Bone marrow (tissue), 2 donors: ENCODE results near the gene IPO4.

Experiments
- DNase-seq, 2 donors: peaks; one replicate each; lab custom pipeline; 2025; lab: John Stamatoyannopoulos, UW

Gene IPO4

DNA sequence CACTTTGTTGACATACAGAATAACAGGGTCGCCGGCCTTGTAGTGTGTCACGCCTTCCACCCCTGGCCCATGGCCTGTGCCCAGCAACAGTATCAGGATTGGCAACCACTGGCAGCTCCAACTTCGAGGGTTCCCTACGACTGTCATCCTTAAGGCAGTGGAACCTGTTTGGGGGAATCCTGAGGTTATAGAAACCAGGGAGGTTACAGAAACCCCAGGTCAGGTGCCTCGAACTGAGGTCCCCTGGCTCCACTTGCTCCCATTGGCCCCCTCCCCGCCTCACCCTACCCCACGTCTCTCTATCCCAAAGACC lies 6.2 kb upstream of the IPO4 start:
- no peak for DNase-seq

DNA sequence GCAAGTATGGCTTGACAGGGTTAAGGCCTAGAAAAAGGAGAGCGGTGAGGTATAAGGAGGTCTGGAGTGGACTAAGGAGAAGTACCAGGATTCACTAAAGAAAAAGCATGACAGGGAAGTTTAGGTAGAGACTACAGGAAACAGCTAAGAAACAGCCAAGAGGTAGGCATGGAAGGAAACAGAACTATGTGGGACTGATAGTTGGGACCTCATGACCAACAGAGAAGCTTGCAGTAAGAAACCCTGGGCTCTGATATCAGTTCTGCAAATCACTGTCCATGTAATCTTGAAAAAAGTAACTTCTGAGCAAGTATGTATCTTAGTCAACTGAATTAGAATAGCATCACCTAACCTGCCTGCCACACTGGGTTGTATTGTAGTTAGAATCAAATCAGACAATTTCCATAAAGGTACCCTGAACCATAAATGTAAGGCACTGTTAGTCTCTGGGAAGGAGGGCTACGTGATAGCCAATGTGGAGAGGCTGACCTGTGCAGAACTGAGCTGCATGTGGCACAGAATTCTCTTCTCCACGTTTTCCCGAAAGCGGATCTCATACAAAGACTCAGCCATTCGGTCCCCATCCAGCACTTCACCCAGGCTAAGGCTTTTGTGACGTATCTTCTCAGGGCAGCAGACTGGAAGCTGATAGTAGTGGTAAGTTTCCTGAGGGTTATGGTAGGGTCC lies 5.7 kb upstream of the IPO4 start:
- DNase-seq = no peak

DNA sequence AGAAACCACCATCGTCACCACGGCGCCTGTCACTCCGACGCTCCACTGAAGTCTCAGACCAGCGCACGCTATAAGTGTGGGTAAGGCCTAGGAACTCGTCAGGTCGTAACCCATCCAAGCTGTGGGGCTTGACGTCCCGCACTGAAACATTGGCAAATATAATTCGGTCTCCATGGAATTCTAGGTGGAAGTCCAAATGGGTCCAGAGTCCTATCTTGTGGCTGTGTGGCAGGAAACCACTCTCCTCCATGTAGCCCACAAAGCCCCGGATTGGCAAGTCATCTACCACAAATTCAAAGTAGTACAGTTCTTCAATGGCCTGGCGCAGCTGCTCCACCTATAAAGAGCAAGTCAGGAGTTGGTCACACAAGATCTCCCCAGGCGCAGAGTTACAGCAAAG lies 4.3 kb upstream of the IPO4 start:
- no peak for DNase-seq

DNA sequence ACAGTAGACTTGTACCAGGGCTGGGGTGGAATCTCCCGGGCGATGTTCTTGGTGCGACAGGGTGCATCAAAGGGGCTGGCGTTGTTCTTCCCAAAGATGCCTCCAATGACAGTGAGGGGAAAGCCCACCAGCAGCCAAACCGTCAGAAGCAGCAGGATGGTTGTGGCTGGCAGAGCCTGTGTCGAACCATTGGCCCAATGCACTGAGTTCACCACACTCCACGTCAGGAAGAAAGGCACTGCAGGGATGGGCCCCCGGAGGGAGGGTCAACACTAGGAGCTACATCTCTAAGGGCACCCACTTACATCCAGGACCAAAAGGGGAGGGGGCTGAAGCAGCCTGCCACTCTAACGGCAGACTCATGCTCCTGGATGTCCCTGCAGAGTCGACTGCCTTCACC lies 1.8 kb upstream of the IPO4 start:
- DNase-seq = no peak

DNA sequence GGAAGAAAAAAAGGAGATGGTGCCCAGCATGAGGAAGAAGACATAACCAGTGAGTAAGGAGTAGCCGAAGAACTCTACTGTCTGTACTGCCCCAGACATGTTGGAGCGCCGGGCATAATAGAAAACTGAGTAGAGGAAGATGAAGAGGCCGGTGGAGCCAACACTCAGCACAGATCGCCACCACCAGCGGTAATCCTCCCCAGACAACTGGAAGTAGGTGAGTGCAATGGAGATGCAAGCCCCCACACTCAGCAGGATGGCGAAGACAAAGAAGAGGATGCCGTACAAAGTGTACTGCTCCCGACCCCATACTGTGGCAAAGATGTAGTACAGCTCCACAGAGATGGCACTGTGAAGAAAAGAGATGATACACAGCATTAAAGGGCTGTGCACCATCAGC lies 844 bp upstream of the IPO4 start:
- no peak for DNase-seq

DNA sequence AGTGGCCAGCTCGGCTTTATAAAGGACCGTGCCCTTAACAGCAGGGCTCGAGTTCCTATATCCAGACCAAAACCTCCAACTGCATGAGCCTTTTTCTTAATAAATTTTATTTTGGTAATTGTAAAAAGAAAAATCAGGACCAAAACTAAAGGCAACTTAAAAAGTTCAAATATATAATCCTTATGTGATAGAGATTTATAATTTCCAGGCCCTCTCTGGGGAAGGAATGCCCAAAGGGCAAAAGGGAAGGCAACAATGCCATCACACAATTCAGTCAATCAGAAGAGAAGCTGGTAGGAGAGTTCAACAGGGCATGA lies 401 bp upstream of the IPO4 start:
- DNase-seq = no peak

DNA sequence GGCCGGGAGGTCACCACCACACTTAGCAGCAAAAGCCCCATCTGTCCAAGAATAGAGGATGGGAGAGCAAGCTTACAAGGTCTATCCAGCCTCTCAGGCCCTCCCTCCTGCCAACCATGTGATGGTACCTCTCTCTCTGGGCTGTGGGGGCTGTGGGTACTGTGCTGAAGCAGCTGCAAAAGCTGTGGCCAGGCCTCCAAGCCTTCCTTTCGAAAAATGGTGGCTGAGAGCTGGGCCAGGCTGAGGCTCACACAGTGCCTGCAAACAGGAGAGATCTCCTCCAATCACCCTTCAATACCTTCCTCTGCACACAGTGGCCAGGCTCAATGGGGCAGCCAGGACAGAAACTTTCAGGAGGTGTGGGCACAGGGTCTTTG lies 1.1 kb downstream of the IPO4 start:
- no peak for DNase-seq

DNA sequence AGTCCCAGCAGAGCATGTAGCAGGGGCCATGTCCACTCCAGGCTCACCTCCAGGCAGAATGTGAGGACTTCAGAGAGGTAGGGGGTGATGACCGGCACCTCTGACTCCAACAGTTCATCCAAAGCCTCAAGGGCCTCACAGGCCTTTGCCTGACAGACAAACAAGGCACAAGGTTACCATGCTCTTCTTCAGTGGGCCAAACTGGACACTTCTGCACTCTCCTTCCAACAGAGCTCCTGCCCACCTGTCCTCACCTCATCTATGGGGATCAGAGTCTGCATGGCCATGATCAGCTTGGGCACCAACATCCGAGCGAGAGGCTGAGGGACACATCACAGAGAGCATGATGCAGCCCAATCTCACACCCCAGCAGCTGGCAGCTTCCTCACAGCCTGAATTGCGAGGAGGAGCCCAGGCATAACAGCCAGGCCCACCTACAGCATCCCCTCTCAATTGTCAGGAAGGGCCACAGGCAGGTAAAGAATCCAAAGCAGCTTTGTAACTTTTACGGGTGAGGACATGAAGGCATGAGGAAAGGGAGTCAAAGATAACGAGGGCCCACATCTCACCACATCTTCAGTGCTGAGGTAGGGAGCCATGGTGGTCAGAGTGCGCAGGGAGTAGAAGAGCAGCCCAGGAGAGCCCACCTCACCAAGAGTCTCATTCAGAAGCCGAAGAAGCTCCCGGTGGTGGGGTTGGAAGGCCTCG lies 1.6 kb downstream of the IPO4 start:
- DNase-seq = no peak

DNA sequence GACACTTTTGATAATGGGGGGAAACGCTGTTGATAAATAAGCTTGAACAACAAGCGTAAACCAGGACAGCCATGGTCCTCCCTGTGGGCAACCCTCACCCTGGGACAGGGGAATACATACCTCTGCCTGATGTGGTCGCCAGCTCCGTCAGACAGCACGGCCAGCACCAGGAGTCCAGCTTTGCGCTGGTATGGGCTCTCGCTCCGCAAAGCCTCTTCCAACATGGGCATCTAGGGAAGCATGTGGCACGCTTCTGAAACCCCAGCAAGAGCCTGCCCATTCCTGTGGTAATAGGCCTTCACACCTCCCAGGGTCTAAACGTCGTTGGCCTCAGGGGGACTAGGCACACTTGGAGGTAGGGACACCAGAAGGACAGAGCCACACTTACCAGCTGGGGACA lies 2.9 kb downstream of the IPO4 start:
- DNase-seq = no peak

DNA sequence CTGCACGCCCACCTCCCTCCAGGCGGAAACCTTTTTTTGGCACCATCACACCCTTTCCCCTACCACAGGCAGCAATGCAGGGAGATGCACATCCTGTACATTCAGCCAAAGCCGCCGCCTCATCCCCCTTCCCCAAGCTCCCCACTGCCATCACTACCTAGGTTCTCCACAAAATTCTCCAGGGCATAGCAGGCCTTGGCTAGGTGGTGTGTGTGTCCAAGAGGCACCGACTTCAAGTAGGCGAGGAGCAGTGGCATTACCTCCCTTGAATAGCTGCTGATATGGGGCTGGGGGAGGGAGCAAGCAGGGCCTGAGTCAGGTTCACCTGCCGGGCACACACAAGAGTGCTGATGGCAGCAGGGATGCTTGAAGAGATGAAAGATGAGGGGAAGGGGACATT lies 3.6 kb downstream of the IPO4 start:
- DNase-seq = no peak

DNA sequence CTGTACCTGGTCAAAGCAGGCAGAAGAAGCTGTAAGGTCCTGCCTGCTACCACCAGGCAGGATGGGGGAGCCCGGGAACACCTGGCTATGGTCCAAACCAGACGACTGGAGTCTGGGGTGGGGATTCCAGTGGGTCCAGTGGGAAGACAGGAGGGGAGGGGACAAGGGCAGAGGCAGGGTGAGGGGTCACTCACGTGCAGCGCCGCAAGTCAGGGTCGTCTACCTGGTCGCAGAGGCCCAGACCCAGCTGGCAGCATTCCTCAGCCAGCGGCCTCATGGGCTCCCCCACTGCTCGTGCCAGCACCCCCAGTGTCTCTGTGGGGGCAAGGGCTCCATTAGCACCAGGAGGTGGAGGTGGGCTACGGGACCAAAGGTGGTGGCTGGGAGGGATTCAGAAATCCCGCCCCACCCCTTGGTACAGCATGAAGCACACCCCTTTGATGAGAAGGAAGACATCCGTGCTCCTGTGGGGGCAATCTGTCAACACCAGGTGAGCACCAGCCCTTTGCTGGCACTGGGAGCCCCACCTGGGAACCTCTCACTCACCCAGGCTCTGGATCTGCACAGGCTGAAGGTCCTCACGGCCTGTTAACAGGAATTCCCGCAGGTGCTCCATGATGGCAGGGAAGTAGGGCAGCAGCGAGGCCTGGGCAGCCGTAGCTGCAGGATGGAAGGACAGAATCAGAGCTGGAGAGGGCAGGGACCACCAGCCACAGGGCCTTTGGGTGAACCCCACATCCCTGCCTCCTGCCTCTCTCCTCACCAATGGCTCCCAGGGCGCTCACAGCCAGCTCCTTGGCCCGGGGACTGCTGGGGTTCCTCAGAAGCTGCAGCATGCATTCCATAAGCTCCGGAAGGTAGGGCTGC lies 4.3 kb downstream of the IPO4 start:
- DNase-seq = no peak

DNA sequence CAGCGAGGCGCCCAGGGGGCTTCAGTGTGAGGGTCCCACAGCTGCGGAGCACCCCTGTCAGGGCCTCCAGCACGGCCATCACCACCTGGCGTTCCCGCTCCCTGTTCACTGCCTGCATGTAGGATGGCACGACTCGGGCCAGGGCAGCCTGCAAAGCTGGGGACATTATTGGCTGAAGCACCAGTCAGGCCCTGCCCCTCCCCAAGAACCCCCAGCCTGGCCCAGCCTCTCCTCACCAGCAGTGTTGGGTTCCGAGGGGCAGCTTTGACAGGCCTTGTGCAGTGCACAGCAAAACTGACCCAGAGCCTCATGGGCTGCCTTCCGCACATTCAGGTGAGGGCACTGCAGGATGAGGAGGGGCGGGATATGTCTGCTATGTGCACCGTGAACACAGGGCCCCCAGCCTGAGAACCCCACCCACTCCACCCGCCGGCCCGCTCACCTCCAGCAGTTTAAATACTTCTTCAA lies 5.6 kb downstream of the IPO4 start:
- DNase-seq = no peak

DNA sequence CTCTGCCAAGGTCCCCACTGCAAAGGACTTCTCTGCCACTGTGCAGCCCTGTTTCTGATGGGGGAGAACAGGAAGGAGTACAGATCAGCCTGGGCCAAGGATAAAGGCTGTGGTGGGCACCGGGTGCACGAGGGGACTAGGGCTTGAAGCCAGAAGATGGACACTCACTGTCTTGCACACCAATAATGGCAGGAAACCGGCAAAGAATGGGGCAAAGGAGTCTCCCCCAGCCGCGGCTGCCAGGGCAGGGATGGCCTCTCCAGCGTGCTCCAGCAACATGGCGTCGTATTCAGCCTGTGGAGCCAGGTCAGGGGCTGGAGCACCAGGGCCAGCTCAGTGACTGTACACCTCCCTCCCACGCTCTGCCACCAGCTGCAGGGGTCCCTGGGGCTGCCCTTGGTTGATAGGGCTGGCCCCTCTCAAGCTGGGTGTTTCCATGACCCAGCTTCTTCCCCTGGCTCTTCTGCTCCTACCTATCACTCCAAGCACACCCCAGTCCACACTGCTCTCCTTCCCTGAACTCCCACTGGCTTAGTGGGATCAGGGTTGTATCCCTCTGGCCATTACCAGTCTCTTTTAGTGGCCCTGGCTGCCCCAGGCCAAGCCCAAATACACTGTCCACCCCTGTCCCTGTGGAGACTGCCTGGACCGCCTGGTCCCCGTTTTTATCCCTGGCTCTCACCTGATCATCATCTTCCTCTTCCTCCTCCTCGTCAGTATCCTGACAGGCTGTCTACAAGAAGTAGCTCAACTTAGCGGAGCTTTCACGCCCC lies 6.3 kb downstream of the IPO4 start:
- DNase-seq = no peak

DNA sequence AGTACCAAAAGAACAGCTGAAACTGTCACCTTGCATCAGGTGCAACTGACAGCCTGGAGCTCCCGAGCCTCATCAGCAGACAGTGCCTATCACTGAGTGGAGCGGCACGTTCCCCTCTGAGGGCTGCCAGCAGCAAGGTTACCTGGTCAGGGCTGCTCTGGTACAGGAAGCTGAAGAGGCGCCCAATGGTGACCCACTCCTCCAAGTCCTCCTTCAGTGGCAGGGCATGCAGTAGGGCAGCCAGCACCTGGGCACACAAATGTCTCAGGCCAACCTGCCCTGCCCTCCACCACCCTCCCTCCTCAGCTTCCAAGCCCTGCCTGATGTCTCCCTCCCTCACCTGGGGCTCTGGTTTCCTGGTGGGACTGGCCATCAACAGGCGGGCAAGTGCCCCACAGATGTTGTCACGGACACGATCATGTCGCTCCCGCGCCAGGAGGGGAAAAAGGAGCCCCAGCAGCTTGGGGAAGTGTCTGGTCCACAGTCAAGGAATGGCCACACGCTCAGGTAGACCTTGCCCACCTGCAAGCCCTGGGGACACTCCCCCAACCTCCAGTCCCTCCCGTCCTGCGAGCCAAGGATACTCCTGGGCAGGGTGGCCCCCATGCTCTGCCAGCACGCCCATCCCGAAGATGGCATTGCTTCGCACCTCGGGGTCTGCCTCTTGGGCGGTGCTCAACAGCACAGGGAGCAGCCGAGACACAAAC lies 7.1 kb downstream of the IPO4 start:
- DNase-seq = no peak

DNA sequence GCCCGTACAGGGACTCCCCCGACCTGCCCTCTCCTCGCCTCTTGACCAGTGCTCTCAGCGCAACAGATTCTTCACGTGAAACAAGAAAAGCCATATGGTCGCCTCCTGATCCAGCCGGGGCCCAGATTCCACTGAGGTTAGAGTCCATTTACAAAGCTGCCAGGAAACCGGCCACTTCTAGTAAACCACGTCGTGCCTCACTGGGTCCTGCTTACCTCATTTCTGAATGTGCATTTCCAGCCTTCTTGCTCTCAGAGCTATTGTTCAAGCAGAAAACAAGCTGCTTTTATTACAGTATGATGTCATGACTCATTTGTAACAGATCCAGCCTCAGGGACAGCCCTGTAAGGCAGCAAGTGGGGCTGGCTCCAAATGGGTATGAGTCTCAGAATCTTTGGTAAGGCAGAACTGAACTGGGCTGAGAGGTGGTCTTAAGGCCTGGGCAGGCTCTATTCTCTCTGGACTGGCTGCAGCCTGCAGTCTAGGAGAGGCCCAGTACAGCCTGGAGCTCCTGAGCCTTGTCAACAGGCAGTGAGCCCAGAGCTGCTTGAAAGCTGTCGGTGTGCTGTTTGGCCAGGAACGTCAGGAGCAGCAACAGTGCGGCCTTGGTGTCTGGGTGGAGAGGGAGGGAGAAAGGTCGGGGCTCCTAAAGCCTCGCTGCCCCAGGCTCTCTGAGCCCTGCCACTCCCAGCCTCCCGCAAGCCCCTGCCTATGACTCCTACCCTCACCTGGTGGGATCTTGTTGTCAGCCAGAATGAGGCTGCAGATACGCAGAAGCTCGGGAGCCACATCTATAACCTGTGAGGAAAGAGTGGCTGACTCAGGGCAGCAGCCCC lies 8.4 kb downstream of the IPO4 start:
- no peak for DNase-seq

DNA sequence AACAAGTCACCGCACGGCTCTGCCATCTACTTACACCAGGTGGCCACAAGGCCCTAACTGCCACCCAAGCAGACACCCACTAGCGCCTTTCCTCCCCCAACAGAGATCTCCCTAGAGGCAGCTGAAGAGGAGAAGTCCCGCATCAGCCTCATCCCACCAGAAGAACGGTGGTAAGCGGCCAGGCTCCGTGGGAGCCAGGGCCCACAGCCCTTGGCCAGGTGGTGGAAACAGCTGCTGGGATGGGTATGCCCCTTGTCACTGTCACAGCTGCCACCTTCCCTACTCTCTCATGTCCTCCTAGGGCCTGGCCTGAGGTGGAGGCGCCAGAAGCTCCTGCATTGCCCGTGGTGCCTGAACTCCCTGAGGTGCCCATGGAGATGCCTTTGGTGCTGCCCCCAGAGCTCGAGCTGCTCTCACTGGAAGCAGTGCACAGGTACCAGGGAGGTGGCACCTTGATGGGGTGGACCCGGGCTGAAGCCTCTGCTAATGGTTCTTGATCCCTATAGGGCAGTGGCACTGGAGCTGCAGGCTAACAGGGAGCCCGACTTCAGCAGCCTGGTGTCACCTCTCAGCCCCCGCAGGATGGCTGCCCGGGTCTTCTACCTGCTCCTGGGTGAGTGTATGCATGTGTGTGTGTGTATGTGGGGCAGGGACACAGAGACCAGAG lies 9.2 kb downstream of the IPO4 start:
- DNase-seq = no peak

DNA sequence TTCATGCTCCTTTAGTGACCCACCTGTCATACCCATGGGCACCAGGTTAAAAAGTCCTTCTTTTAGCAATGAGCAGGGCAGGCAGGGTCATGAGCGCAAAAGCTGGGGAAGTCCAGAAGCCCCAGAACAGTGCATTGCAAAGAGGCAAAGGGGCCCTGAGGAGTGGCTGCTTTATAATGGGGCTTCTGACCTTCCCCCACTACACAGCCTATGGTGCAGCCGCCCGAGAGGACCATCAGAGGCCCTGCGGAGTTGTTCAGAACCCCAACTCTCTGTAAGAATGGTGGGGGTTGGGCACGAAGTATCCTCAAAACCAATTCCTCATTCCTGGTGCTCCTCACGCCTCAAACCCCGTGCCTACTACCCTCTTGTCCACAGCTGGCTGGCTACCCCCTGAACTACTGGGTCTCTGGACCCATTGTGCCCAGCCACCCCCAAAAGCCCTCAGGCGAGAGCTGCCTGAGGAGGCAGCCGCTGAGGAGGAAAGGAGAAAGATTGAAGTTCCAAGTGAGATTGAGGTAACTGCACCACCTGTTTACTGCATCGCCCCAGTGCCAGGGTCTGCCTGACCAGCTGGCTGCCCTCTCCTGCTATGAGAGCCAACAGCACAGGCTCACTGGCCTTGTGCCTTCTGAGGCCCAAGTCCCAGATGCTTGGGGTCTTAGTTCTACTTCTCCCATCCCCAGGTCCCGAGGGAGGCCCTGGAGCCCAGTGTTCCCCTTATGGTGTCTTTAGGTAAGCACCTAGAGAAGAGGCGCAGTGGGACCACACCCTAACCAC lies 10.0 kb downstream of the IPO4 start:
- no peak for DNase-seq

DNA sequence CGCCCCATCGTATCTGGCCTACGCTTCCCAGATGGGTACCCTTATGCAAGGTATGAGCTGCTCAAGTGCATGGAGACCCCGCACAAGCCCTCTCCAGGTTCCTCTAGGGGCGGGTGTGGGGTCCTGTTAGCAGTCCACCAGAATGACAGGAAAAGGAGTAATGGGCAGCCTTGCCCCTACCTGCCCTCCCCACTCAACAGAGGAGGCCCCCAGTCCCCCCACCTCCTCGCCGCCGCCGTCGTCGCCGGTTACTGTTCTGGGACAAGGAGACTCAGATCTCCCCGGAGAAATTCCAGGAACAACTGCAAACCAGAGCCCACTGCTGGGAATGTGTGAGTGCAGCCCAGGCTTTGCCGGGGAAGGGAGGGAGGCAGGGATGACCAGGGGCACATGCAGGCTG lies 10.7 kb downstream of the IPO4 start:
- DNase-seq = no peak

DNA sequence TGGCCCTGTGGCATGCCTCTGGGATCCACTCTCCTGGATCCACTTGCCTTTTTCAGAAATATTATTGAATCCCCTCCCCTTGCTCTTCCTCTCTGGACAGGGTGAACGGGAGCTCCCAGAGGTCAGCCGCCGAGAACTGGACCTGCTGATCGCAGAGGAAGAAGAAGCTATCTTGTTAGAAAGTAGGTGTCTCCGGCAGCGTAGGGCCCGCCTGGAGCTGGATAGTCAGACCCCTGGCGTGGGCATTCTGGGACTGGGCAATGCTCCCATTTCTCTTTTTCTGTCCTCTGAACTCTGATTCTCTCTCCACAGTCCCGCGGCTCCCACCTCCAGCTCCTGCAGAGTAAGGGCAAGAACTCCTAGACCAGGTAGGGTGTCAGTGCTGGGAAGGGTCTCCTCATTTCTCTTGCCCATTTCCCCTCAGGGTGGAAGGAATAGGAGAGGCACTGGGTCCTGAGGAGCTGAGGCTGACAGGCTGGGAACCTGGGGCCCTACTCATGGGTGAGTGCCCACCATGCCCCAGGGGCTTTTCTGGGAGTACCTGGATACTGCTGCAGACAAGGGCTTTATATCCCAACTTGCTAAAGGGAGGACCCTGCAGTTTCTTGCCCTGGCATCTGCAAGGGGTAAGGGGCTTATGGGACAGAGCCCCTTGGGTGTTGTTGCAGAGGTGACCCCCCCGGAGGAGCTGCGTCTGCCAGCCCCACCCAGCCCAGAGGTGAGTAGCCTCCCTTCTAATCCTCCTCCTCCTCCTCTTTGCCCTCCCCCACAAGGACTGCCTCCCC lies 11.4 kb downstream of the IPO4 start:
- DNase-seq = no peak
